Caco-2 (cell line): ENCODE measurements around the gene RPUSD1. TPM values are rescaled to one million over a fixed set of nuclear protein-coding genes. Genes with fewer than 3 reads are reported as not detected.

ENCODE experiments used
- BruUV-seq: library from RNA; stranded (reverse); fragments of 400-500 nt; replicated peaks from 2 replicates; lab custom pipeline; 2021; lab: Mats Ljungman, UMichigan
- CTCF ChIA-PET: fragments of 300-600 bp; sonication (Branson Sonifier 250); formaldehyde crosslinking; loops from one replicate; lab custom pipeline; 2022; ENCODE audit warnings: antibody characterized with exemption; lab: Charles Lee
- POLR2A ChIA-PET: fragments of 300-600 bp; sonication (Branson Sonifier 250); formaldehyde crosslinking; loops from one replicate; lab custom pipeline; 2022; ENCODE audit warnings: antibody characterized with exemption; lab: Charles Lee
- DNase-seq, 2 experiments: peaks; one replicate each; pipeline versions ENCODE4 v3.0.0 to v3.0.0-alpha.2; 2020 to 2022
- H3K27me3 ChIP-seq: replicated peaks from 2 replicates; pipeline ENCODE4 v1.6.0; 2011; ENCODE audit warnings: low read length; ENCODE audit not compliant: control insufficient read depth, insufficient read depth
- H3K36me3 ChIP-seq: 2 replicates; pipeline ENCODE4 v1.5.1; 2011; ENCODE audit warnings: low read length; ENCODE audit not compliant: control insufficient read depth, insufficient read depth
- H3K4me1 ChIP-seq: fragments of 250-450 bp; sonication (Bioruptor Pico); 2 replicates; pipeline ENCODE4 v1.5.1; 2020; ENCODE audit warnings: mild to moderate bottlenecking
- H3K4me3 ChIP-seq: 2 replicates; pipeline ENCODE4 v1.5.1; 2011; ENCODE audit warnings: low read depth, mild to moderate bottlenecking, control low read depth, low read length
- H3K9me3 ChIP-seq: fragments of 250-450 bp; sonication (Bioruptor Pico); 2 replicates; pipeline ENCODE4 v1.5.1; 2020; ENCODE audit warnings: mild to moderate bottlenecking, moderate library complexity
- H3K27ac Mint-ChIP-seq: one replicate; pipeline ENCODE4 v1.8.0; 2022; ENCODE audit warnings: mixed read lengths; ENCODE audit not compliant: unreplicated experiment
- H3K27me3 Mint-ChIP-seq: one replicate; pipeline ENCODE4 v1.8.0; 2022; ENCODE audit warnings: mixed read lengths; ENCODE audit not compliant: insufficient read depth, unreplicated experiment
- H3K36me3 Mint-ChIP-seq: one replicate; pipeline ENCODE4 v1.8.0; 2022; ENCODE audit warnings: mild to moderate bottlenecking, mixed read lengths; ENCODE audit not compliant: insufficient read depth, unreplicated experiment
- H3K4me1 Mint-ChIP-seq: one replicate; pipeline ENCODE4 v1.8.0; 2022; ENCODE audit warnings: low read depth, mixed read lengths; ENCODE audit not compliant: unreplicated experiment
- H3K4me3 Mint-ChIP-seq: one replicate; pipeline ENCODE4 v1.8.0; 2022; ENCODE audit warnings: mild to moderate bottlenecking, moderate library complexity, mixed read lengths; ENCODE audit not compliant: unreplicated experiment
- H3K9me3 Mint-ChIP-seq: one replicate; pipeline ENCODE4 v1.8.0; 2022; ENCODE audit warnings: mixed read lengths; ENCODE audit not compliant: unreplicated experiment
- CTCF ChIP-seq, 2 experiments: fragments of 200-600 bp in 1 of 2; IDR thresholded peaks; 1 replicate in 1 of 2; 2 replicates in 1 of 2; pipeline versions ENCODE4 v1.5.1 to v1.8.0; 2011 to 2022; ENCODE audit warnings: antibody characterized with exemption in 1 of 2, control low read depth in 1 of 2, inconsistent platforms in 1 of 2, low read depth in 1 of 2, low read length in 1 of 2, mild to moderate bottlenecking in 1 of 2, moderate library complexity in 1 of 2; ENCODE audit not compliant: insufficient read depth in 1 of 2, severe bottlenecking in 1 of 2, unreplicated experiment in 1 of 2
- intact Hi-C: fragments of 100-400 bp; cut with micrococcal nuclease; formaldehyde crosslinking; loops from one replicate; pipeline ENCODE4 v1.10.0; 2022; ENCODE audit not compliant: unreplicated experiment
- total RNA-seq: library from RNA; stranded (reverse); gene quantifications from 2 replicates; pipeline ENCODE4 v1.2.3, GENCODE V29; 2022

Gene RPUSD1
- total RNA-seq, 1 experiment from 2014 or later: 44.0 TPM

- TF ChIP-seq CTCF (IDR thresholded peaks at IDR 0.05; ENCODE audit: insufficient read depth in 1 of 2, low read depth in 1 of 2, low read length in 1 of 2, severe bottlenecking in 1 of 2, unreplicated experiment in 1 of 2): no peak
- DNase-seq: peak in 1 of 2 experiments; percentile 52
- H3K4me1 Mint-ChIP-seq: no peaks in the 10 kb centered on the region
- no peaks in the 10 kb centered on the region for H3K27me3 Mint-ChIP-seq
- peaks cover 42% of the 10 kb centered on the region for H3K36me3 Mint-ChIP-seq
- intact Hi-C loops: no loop called here
- no peaks in the 10 kb centered on the region for H3K9me3 ChIP-seq
- H3K4me1 ChIP-seq: peaks cover 9% of the 10 kb centered on the region
- H3K4me3 ChIP-seq: peak within 1 kb of the TSS; percentile 26
- H3K27ac Mint-ChIP-seq: no peak within 1 kb of the TSS
- H3K36me3 ChIP-seq: no peaks in the 10 kb centered on the region
- no peak within 1 kb of the TSS for H3K4me3 Mint-ChIP-seq
- BruUV-seq: no TSS peak
- no peaks in the 10 kb centered on the region for H3K9me3 Mint-ChIP-seq
- no peaks in the 10 kb centered on the region for H3K27me3 ChIP-seq
- POLR2A ChIA-PET: interaction anchor here (0.5 kb wide), 1 partner anchor 43 kb away, joined by 4 read pairs; no protein-coding TSS in a partner anchor
- CTCF ChIA-PET: interaction anchor here (0.6 kb wide), 3 partner anchors 32 to 76 kb away, joined by 3 to 12 read pairs (median 6); no protein-coding TSS in a partner anchor
Observed at GRCh38 chr16:799948-800833, 12.0 kb upstream of the RPUSD1 start, which contains the start of gene GNG13. Gene GNG13 (minus strand): TSS chr16:800734. CDS start chr16:799077, 1,657 bp downstream.

- no TSS peak for BruUV-seq
- CTCF ChIA-PET: no interaction called here
Observed at GRCh38 chr16:799111-799947, 11.1 kb upstream of the RPUSD1 start.

More at GRCh38 chr16:799111-799947, 11.1 kb upstream of the RPUSD1 start:
- no peaks in the 10 kb centered on the region for H3K27me3 ChIP-seq
- H3K4me1 ChIP-seq: peaks cover 9% of the 10 kb centered on the region
- Mint-ChIP-seq H3K4me1 (no peaks in the 10 kb centered on the region), H3K4me3 (no peak overlapping the region), H3K27me3 (no peaks in the 10 kb centered on the region), H3K27ac (no peak overlapping the region), H3K36me3 (peaks cover 42% of the 10 kb centered on the region), H3K9me3 (no peaks in the 10 kb centered on the region)
- TF ChIP-seq CTCF (IDR thresholded peaks at IDR 0.05; ENCODE audit: insufficient read depth in 1 of 2, low read depth in 1 of 2, low read length in 1 of 2, severe bottlenecking in 1 of 2, unreplicated experiment in 1 of 2): no peak
- intact Hi-C loops: no loop called here
- DNase-seq: no peak
- H3K4me3 ChIP-seq: no peak overlapping the region
- POLR2A ChIA-PET: no interaction called here
- no peaks in the 10 kb centered on the region for H3K9me3 ChIP-seq
- no peaks in the 10 kb centered on the region for H3K36me3 ChIP-seq
